H1 (cell line): ENCODE measurements around the gene FOXO4. TPM values are rescaled to one million over a fixed set of nuclear protein-coding genes. Genes with fewer than 3 reads are reported as not detected.

Source experiments
- BRCA1 ChIP-seq: IDR thresholded peaks from 2 replicates; pipeline ENCODE4 v1.6.1; 2012; ENCODE audit warnings: low read depth, low read length, improper control_type of control experiment
- CEBPB ChIP-seq: IDR thresholded peaks from 2 replicates; pipeline ENCODE4 v1.6.1; 2012; ENCODE audit warnings: low read depth, low read length
- HDAC2 ChIP-seq, 2 experiments: fragments of 300-600 bp in 1 of 2; sonication (generic) in 1 of 2; IDR thresholded peaks; 2 replicates each; pipeline ENCODE4 v1.6.1; 2011 to 2012; ENCODE audit warnings: low read depth in 2 of 2, low read length in 2 of 2, mild to moderate bottlenecking in 2 of 2, moderate library complexity in 2 of 2, borderline replicate concordance in 1 of 2, inconsistent platforms in 1 of 2
- JUN ChIP-seq: IDR thresholded peaks from 2 replicates; pipeline ENCODE4 v1.6.1; 2011; ENCODE audit warnings: low read depth, mild to moderate bottlenecking, improper control_type of control experiment, low read length
- MAX ChIP-seq: IDR thresholded peaks from 2 replicates; pipeline ENCODE4 v1.6.1; 2012; ENCODE audit warnings: inconsistent platforms
- NRF1 ChIP-seq: IDR thresholded peaks from 2 replicates; pipeline ENCODE4 v1.6.1; 2011; ENCODE audit warnings: mild to moderate bottlenecking, low read depth, low read length, improper control_type of control experiment
- RBBP5 ChIP-seq: IDR thresholded peaks from 2 replicates; pipeline ENCODE4 v1.7.1; 2012; ENCODE audit warnings: low read depth, mild to moderate bottlenecking, inconsistent platforms, low read length, moderate library complexity, borderline replicate concordance
- SP2 ChIP-seq: IDR thresholded peaks from 2 replicates; pipeline ENCODE4 v1.6.1; 2012; ENCODE audit warnings: mild to moderate bottlenecking, low read length, inconsistent platforms
- polyA plus RNA-seq, 7 experiments: library from polyadenylated mRNA; depleted of rRNA in 3 of 7; stranded (reverse) in 5 of 7; unstranded in 2 of 7; fragments of >200 nt in 5 of 7; fragments of 200-250 nt in 2 of 7; gene quantifications; 1 replicate in 5 of 7; 2 replicates in 1 of 7; 4 replicates in 1 of 7; pipeline versions ENCODE4 v1.2.1 to v1.2.3, GENCODE V29; 2011 to 2013; ENCODE audit warnings: missing spikeins in 2 of 7, mixed read lengths in 2 of 7
- total RNA-seq: library from RNA; stranded (reverse); fragmentation: NEBNext Ultra II Directional; extraction: Animal tissue kit (Norgen Biotek cat#: 25700); gene quantifications from 2 replicates; pipeline ENCODE4 v1.2.1, GENCODE V29; 2021

Gene FOXO4
- total and polyA plus RNA-seq, 2 of the 8 experiments (the other 6 are each of a cell fraction or from before 2014, with no cell fraction given): 12.3 to 57.4 TPM

- TF ChIP-seq HDAC2 (IDR thresholded peaks at IDR 0.05; ENCODE audit: borderline replicate concordance in 1 of 2, low read depth in 2 of 2, low read length in 2 of 2) (no peak), RBBP5 (no peak), MAX (no peak), JUN (no peak), CEBPB (no peak), BRCA1 (no peak), NRF1 (no peak), SP2 (no peak)
These were observed 38.8 kb upstream of the FOXO4 start (continued) for GRCh38 chrX:71056867-71057266.
